ENCODE data around the gene RAB39A. TPM values are rescaled to one million over a fixed set of nuclear protein-coding genes. Genes with fewer than 3 reads are reported as not detected.

Gene RAB39A
- total and polyA plus RNA-seq, 10 of the 15 experiments (the other 5 are each of a cell fraction or from before 2014, with no cell fraction given) = 0.10 to 9.2 (median 4.9) TPM

DNA sequence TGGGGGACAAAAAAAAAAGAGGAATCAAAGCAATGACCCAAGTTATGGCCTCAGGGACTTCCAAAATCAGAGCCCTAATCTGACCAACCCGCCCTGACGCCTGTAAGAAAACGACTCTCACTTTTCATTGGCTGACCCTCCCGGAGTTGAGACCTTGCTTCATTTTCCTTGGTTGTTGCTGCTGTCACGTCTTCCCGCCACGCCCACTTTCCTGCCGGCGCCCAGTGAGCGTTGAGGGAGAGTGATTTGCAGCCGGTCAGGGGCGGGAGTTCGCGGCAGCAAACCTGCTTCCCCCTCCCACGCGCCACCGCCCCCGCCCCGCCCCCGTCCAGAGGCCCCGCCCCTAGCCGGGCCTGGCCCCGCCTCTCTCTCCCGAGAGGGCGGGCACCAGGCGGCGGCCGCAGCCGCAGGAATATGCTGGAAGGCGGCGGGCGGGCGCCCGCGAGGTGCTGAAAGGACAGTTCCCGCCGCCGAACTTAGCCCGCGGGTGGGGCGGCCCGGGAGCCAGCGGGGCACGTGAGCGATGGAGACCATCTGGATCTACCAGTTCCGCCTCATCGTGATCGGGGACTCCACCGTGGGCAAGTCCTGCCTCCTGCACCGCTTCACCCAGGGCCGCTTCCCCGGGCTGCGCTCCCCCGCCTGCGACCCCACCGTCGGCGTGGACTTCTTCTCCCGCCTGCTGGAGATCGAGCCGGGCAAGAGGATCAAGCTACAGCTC lies at the start of gene RAB39A (continued):
- TF ChIP-seq, protein P1, sequence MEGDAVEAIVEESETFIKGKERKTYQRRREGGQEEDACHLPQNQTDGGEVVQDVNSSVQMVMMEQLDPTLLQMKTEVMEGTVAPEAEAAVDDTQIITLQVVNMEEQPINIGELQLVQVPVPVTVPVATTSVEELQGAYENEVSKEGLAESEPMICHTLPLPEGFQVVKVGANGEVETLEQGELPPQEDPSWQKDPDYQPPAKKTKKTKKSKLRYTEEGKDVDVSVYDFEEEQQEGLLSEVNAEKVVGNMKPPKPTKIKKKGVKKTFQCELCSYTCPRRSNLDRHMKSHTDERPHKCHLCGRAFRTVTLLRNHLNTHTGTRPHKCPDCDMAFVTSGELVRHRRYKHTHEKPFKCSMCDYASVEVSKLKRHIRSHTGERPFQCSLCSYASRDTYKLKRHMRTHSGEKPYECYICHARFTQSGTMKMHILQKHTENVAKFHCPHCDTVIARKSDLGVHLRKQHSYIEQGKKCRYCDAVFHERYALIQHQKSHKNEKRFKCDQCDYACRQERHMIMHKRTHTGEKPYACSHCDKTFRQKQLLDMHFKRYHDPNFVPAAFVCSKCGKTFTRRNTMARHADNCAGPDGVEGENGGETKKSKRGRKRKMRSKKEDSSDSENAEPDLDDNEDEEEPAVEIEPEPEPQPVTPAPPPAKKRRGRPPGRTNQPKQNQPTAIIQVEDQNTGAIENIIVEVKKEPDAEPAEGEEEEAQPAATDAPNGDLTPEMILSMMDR (IDR thresholded peaks at IDR 0.05 in 2 of 3, conservative IDR thresholded peaks at IDR 0.05 in 1 of 3; ENCODE audit: control insufficient read depth in 2 of 3, extremely low read depth in 1 of 3, insufficient read depth in 1 of 3, low read depth in 3 of 3, low read length in 3 of 3) = no peak
- TF ChIP-seq, protein P2, sequence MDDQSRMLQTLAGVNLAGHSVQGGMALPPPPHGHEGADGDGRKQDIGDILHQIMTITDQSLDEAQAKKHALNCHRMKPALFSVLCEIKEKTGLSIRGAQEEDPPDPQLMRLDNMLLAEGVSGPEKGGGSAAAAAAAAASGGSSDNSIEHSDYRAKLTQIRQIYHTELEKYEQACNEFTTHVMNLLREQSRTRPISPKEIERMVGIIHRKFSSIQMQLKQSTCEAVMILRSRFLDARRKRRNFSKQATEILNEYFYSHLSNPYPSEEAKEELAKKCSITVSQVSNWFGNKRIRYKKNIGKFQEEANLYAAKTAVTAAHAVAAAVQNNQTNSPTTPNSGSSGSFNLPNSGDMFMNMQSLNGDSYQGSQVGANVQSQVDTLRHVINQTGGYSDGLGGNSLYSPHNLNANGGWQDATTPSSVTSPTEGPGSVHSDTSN (IDR thresholded peaks at IDR 0.05; ENCODE audit: insufficient replicate concordance, low read depth, low read length) = peak; percentile 96
- TF ChIP-seq DPF2 (IDR thresholded peaks at IDR 0.05) = peak; percentile 71; the same call in 1 of the 2 replicates
- TF ChIP-seq SMARCA5 (IDR thresholded peaks at IDR 0.05) = peak; percentile 80
- peak; percentile 33; the same call in 1 of the 2 replicates for TF ChIP-seq RUNX3 (IDR thresholded peaks at IDR 0.05; ENCODE audit: low read length)
- TF ChIP-seq, protein P3, sequence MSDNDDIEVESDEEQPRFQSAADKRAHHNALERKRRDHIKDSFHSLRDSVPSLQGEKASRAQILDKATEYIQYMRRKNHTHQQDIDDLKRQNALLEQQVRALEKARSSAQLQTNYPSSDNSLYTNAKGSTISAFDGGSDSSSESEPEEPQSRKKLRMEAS (IDR thresholded peaks at IDR 0.05; ENCODE audit: low read depth, low read length) = peak; percentile 65
- TF ChIP-seq ESRRA (IDR thresholded peaks at IDR 0.05; ENCODE audit: low read length) = no peak
- TF ChIP-seq EGR1 (IDR thresholded peaks at IDR 0.05; ENCODE audit: borderline replicate concordance in 1 of 2, low read depth in 2 of 2, low read length in 2 of 2) = peak in 1 of 2 experiments; percentile 79; a peak in 2 of 3 replicates
- TF ChIP-seq, protein P4, sequence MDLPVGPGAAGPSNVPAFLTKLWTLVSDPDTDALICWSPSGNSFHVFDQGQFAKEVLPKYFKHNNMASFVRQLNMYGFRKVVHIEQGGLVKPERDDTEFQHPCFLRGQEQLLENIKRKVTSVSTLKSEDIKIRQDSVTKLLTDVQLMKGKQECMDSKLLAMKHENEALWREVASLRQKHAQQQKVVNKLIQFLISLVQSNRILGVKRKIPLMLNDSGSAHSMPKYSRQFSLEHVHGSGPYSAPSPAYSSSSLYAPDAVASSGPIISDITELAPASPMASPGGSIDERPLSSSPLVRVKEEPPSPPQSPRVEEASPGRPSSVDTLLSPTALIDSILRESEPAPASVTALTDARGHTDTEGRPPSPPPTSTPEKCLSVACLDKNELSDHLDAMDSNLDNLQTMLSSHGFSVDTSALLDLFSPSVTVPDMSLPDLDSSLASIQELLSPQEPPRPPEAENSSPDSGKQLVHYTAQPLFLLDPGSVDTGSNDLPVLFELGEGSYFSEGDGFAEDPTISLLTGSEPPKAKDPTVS (IDR thresholded peaks at IDR 0.05; ENCODE audit: low read depth, low read length) = peak; percentile 81
- TF ChIP-seq NFYB (IDR thresholded peaks at IDR 0.05; ENCODE audit: insufficient read depth, low read depth, low read length) = peak; percentile 90
- no peak; the same call in none of the 2 replicates for TF ChIP-seq GATAD2B (conservative IDR thresholded peaks at IDR 0.05; ENCODE audit: low read depth)
- peak; percentile 95 for TF ChIP-seq IKZF1 (conservative IDR thresholded peaks at IDR 0.05)
- TF ChIP-seq SRF (IDR thresholded peaks at IDR 0.05; ENCODE audit: low read depth in 2 of 2, low read length in 2 of 2) = no peak
- TF ChIP-seq, protein P5, sequence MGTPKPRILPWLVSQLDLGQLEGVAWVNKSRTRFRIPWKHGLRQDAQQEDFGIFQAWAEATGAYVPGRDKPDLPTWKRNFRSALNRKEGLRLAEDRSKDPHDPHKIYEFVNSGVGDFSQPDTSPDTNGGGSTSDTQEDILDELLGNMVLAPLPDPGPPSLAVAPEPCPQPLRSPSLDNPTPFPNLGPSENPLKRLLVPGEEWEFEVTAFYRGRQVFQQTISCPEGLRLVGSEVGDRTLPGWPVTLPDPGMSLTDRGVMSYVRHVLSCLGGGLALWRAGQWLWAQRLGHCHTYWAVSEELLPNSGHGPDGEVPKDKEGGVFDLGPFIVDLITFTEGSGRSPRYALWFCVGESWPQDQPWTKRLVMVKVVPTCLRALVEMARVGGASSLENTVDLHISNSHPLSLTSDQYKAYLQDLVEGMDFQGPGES (IDR thresholded peaks at IDR 0.05) = peak; percentile 85
- no peak for TF ChIP-seq TCF7 (IDR thresholded peaks at IDR 0.05; ENCODE audit: borderline replicate concordance)
